K562 (cell line): ENCODE measurements around the gene CD48. TPM values are rescaled to one million over a fixed set of nuclear protein-coding genes. Genes with fewer than 3 reads are reported as not detected.

Experiments
- ATAC-seq: fragments of 200-7000 bp; cut with Tn5 transposase; 3 replicates; pipeline ENCODE4 v1.9.1; 2020; ENCODE audit warnings: moderate library complexity
- BruUV-seq: library from RNA; stranded (reverse); fragments of 400-500 nt; replicated peaks from 2 replicates; lab custom pipeline; 2021; lab: Mats Ljungman, UMichigan
- CTCF ChIA-PET: fragments of 300-600 bp; formaldehyde crosslinking; extraction: SDS; loops from one replicate; lab custom pipeline; 2021; ENCODE audit warnings: low intra/inter-chr PET ratio; lab: Yijun Ruan, JAX
- POLR2A ChIA-PET: fragments of 300-600, 350-650 bp; sonication (Branson Sonifier 250); formaldehyde crosslinking; extraction: SDS; loops from one replicate; lab custom pipeline; 2021; ENCODE audit warnings: antibody characterized with exemption, inconsistent platforms; lab: Yijun Ruan, JAX
- DNase-seq, 4 experiments: peaks; one replicate each; pipeline versions ENCODE4 v3.0.0 to v3.0.0-alpha.2; 2011 to 2018; ENCODE audit warnings: low spot score in 3 of 4, mixed read lengths in 3 of 4; ENCODE audit errors: extremely low read depth in 1 of 4
- FAIRE-seq: peaks from 2 replicates; lab custom pipeline; 2011; peaks lifted over from hg19 to GRCh38; lab: Jason Lieb, UNC
- H2AFZ ChIP-seq: 2 replicates; pipeline ENCODE4 v1.6.0; 2011; ENCODE audit warnings: low read depth, low read length, control low read depth, inconsistent platforms
- H3K27ac ChIP-seq: fragments of 200-600 bp; 3 replicates; pipeline ENCODE4 v1.8.0; 2011; ENCODE audit warnings: low read depth, mild to moderate bottlenecking, control low read depth, inconsistent platforms, low read length, moderate library complexity, mixed read lengths; ENCODE audit errors: extremely low read depth
- H3K27me3 ChIP-seq, 2 experiments: fragments of 300-600 bp in 1 of 2; 2 replicates in 1 of 2; 3 replicates in 1 of 2; pipeline versions ENCODE4 v1.6.0 to v1.8.0; 2011; ENCODE audit warnings: inconsistent platforms in 2 of 2, low read length in 2 of 2, mild to moderate bottlenecking in 1 of 2, mixed read lengths in 1 of 2, moderate library complexity in 1 of 2; ENCODE audit not compliant: control insufficient read depth in 2 of 2, insufficient read depth in 2 of 2
- H3K36me3 ChIP-seq: fragments of 300-600 bp; 3 replicates; pipeline ENCODE4 v1.8.0; 2011; ENCODE audit warnings: mild to moderate bottlenecking, low read length, inconsistent platforms; ENCODE audit not compliant: control insufficient read depth, insufficient read depth
- H3K4me1 ChIP-seq, 2 experiments: fragments of 200-600 bp in 1 of 2; replicated peaks in 1 of 2; 2 replicates in 1 of 2; 3 replicates in 1 of 2; pipeline versions ENCODE4 v1.5.1 to v1.8.0; 2011; ENCODE audit warnings: inconsistent platforms in 2 of 2, low read length in 2 of 2, mild to moderate bottlenecking in 1 of 2, mixed read lengths in 1 of 2, moderate library complexity in 1 of 2; ENCODE audit not compliant: control insufficient read depth in 2 of 2, insufficient read depth in 2 of 2
- H3K4me2 ChIP-seq: 2 replicates; pipeline ENCODE4 v1.6.1; 2011; ENCODE audit warnings: low read length, control low read depth, inconsistent platforms, mixed read lengths; ENCODE audit not compliant: insufficient read depth
- H3K4me3 ChIP-seq: fragments of 200-600 bp; sonication (generic), shearing (Covaris generic); 2 replicates; pipeline ENCODE4 v1.5.1; 2016; ENCODE audit warnings: control low read depth, inconsistent platforms
- H3K79me2 ChIP-seq: fragments of 200-600 bp; 3 replicates; pipeline ENCODE4 v1.8.0; 2011; ENCODE audit warnings: low read length, inconsistent platforms; ENCODE audit not compliant: control insufficient read depth, insufficient read depth
- H3K9ac ChIP-seq, 2 experiments: 2 replicates each; pipeline versions ENCODE4 v1.6.0 to v1.6.1; 2011; ENCODE audit warnings: low read depth in 2 of 2, low read length in 2 of 2, control low read depth in 1 of 2, inconsistent platforms in 1 of 2, mild to moderate bottlenecking in 1 of 2, mixed read lengths in 1 of 2; ENCODE audit not compliant: insufficient read depth in 1 of 2
- H3K9me1 ChIP-seq: one replicate; pipeline ENCODE4 v1.6.0; 2011; ENCODE audit warnings: inconsistent platforms, mild to moderate bottlenecking, low read length, moderate library complexity; ENCODE audit not compliant: control insufficient read depth, insufficient read depth
- H3K9me3 ChIP-seq: replicated peaks from 2 replicates; pipeline ENCODE4 v1.5.1; 2011; ENCODE audit warnings: low read depth, low read length, inconsistent platforms; ENCODE audit not compliant: control insufficient read depth, insufficient read depth
- H4K20me1 ChIP-seq: replicated peaks from 2 replicates; pipeline ENCODE4 v1.6.1; 2011; ENCODE audit warnings: low read length, inconsistent platforms, mixed read lengths; ENCODE audit not compliant: control insufficient read depth, insufficient read depth
- CBX8 ChIP-seq: fragments of 200-600 bp; sonication (generic); IDR thresholded peaks from 2 replicates; pipeline ENCODE4 v1.6.1; 2012; ENCODE audit warnings: borderline replicate concordance, mixed run types, low read depth, mild to moderate bottlenecking, moderate library complexity, mixed read lengths, low read length, control low read depth, inconsistent platforms; ENCODE audit not compliant: poor library complexity, severe bottlenecking; ENCODE audit errors: extremely low read depth
- KHSRP ChIP-seq: fragments of 450-650 bp; IDR thresholded peaks from 2 replicates; pipeline ENCODE4 v1.6.1; 2017
- KLF6 ChIP-seq: fragments of 250-450 bp; sonication (Bioruptor Pico); IDR thresholded peaks from 2 replicates; pipeline ENCODE4 v1.4.0; 2020; ENCODE audit warnings: mild to moderate bottlenecking, moderate library complexity, borderline replicate concordance
- NCOR1 ChIP-seq: fragments of 450-650 bp; IDR thresholded peaks from 2 replicates; pipeline ENCODE4 v1.6.1; 2016; ENCODE audit warnings: mild to moderate bottlenecking, moderate library complexity
- NR2F6 ChIP-seq: fragments of 450-650 bp; formaldehyde crosslinking; IDR thresholded peaks from 2 replicates; pipeline ENCODE4 v1.4.0; 2020; ENCODE audit warnings: mild to moderate bottlenecking
- RBM25 ChIP-seq: fragments of 200-400 bp; formaldehyde crosslinking; IDR thresholded peaks from 2 replicates; pipeline ENCODE4 v1.6.1; 2018; ENCODE audit warnings: low read length, low read depth, moderate library complexity; ENCODE audit not compliant: severe bottlenecking
- TEAD1 ChIP-seq, 2 experiments: fragments of 450-650 bp in 1 of 2; sonication (generic) in 1 of 2; formaldehyde crosslinking; IDR thresholded peaks; 2 replicates each; pipeline versions ENCODE4 v1.4.0 to v1.8.0; 2020 to 2022; ENCODE audit warnings: mild to moderate bottlenecking in 2 of 2, missing genetic modification reagents in 1 of 2
- ZNF445 ChIP-seq: fragments of 250-450 bp; sonication (Bioruptor Pico); IDR thresholded peaks from 2 replicates; pipeline ENCODE4 v1.4.0; 2020; ENCODE audit warnings: low read depth, mild to moderate bottlenecking, moderate library complexity
- ZNF707 ChIP-seq: fragments of 250-450 bp; sonication (Bioruptor Pico); conservative IDR thresholded peaks from 2 replicates; pipeline ENCODE4 v1.8.0; 2022; ENCODE audit warnings: inconsistent platforms, mild to moderate bottlenecking, moderate library complexity
- ZNF780A ChIP-seq: fragments of 250-450 bp; sonication (Bioruptor Pico); IDR thresholded peaks from 2 replicates; pipeline ENCODE4 v1.5.0; 2021; ENCODE audit warnings: mild to moderate bottlenecking
- ZNF830 ChIP-seq: fragments of 250-450 bp; sonication (Bioruptor Pico); IDR thresholded peaks from 2 replicates; pipeline ENCODE4 v1.5.0; 2021; ENCODE audit warnings: mild to moderate bottlenecking
- WGBS: fragments of 100-300 bp; shearing (Covaris generic); methylation state at CpG from one replicate; pipeline ENCODE4 v1.1.6; 2016; ENCODE audit warnings: low coverage, mixed read lengths; ENCODE audit not compliant: insufficient coverage; ENCODE audit errors: missing lambda C conversion rate; 5-methylcytosine and 5-hydroxymethylcytosine counted together
- in situ Hi-C: fragments of 300-500 bp; cut with MboI; formaldehyde crosslinking; loops from 4 replicates; pipeline ENCODE4 v1.15.0; 2018; ENCODE audit warnings: inconsistent platforms, mixed read lengths
- intact Hi-C: fragments of 100-400 bp; cut with micrococcal nuclease; formaldehyde crosslinking; loops from 2 replicates; pipeline ENCODE4 v1.14.2; 2022
- polyA plus RNA-seq, 8 experiments: library from polyadenylated mRNA; depleted of rRNA in 4 of 8; stranded (reverse) in 5 of 8; unstranded in 3 of 8; fragments of >200 nt; fragmentation: Nextera tagmentation in 2 of 8; fragmentation: Illumina TruSeq in 1 of 8; extraction: Ambion mirVana in 2 of 8; extraction: Trizol in 1 of 8; gene quantifications; 2 replicates each; pipeline versions ENCODE4 v1.2.1 to v1.2.3, GENCODE V29; 2011 to 2014; ENCODE audit warnings: inconsistent platforms in 1 of 8, missing spikeins in 1 of 8
- total RNA-seq, 7 experiments: library from RNA; depleted of rRNA in 6 of 7; stranded (reverse); fragments of >200 nt in 6 of 7; fragmentation: Illumina TruSeq in 2 of 7; extraction: Trizol in 2 of 7; gene quantifications; 2 replicates each; pipeline versions ENCODE4 v1.2.1 to v1.2.3, GENCODE V29; 2011 to 2021; ENCODE audit warnings: low replicate concordance in 1 of 7
- TF ChIP-seq, protein P1 (sequence below): fragments of 250-450 bp; sonication (Bioruptor Pico); IDR thresholded peaks from 2 replicates; pipeline ENCODE4 v1.8.0; 2021; ENCODE audit warnings: moderate library complexity, mild to moderate bottlenecking, inconsistent platforms
- TF ChIP-seq, protein P2 (sequence below): sonication (generic); IDR thresholded peaks from 2 replicates; pipeline ENCODE4 v1.6.1; 2016
- TF ChIP-seq, protein P3 (sequence below): sonication (generic); formaldehyde crosslinking; IDR thresholded peaks from 2 replicates; pipeline ENCODE4 v1.8.0; 2022; ENCODE audit warnings: mild to moderate bottlenecking, low read depth, missing genetic modification reagents

Gene CD48
- total and polyA plus RNA-seq, 9 of the 15 experiments (the other 6 are each of a cell fraction or from before 2014, with no cell fraction given) = 0.10 to 0.42 (median 0.29) TPM; not detected in 3

DNA sequence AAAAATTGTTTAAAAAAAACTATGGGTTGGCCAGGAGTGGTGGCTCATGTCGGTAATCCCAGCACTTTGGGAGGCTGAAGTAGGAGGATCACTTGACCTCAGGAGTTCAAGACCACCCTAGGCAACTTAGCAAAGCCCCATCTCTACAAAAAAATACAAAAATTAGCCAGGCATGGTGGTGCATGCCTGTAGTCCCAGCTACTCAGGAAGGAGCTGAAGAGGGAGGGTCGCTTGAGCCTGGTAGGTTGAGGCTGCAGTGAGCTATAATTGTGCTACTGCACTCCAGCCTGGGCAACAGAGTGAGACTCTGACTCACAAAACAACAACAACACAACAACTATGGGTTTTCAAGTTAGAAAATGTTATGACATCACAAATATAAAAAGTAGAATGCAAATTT is 43.8 kb upstream of the CD48 start:
- Histone ChIP-seq H3K4me3 (no peak overlapping the region), H3K79me2 (no peaks in the 10 kb centered on the region), H4K20me1 (no peaks in the 10 kb centered on the region), H3K9me3 (no peaks in the 10 kb centered on the region), H3K4me1 (no peaks in the 10 kb centered on the region), H3K4me2 (no peak overlapping the region), H3K27ac (no peak overlapping the region), H3K27me3 (peaks cover 8 to 10% of the 10 kb centered on the region in 2 experiments; a peak in 2 of 5 replicates), H3K9me1 (no peaks in the 10 kb centered on the region), H2AFZ (no peak overlapping the region), H3K36me3 (no peaks in the 10 kb centered on the region), H3K9ac (no peak overlapping the region)
- in situ Hi-C loops = no loop called here
- no TSS peak for BruUV-seq
- 0% methylated on average over 2 of the region's 2 CpGs for WGBS
- no peak for DNase-seq
- ChIA-PET CTCF (no interaction called here), POLR2A (no interaction called here)
- no peak for FAIRE-seq
- intact Hi-C loops = no loop called here
- no peak for TF ChIP-seq ZNF445 (CRISPR knock-in tag)
- TF ChIP-seq ZNF780A = no peak
- no peak for TF ChIP-seq ZNF830 (CRISPR knock-in tag)
- no peak for ATAC-seq

DNA sequence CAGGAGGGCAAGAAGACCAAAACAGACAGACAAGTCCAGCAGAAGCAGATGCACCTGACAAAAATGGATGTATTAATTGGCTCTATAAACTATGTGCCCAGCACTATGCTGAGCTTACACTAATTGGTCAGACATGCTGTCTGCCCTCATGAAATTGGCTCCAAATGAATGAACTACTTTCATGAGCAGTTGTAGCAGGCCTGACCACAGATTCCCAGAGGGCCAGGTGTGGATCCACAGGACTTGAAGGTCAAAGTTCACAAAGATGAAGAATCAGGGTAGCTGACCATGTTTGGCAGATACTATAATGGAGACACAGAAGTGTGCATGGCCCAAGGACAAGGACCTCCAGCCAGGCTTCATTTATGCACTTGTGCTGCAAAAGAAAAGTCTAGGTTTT is 42.0 kb upstream of the CD48 start:
- no peak for TF ChIP-seq ZNF707 (CRISPR knock-in tag)
- no peak for TF ChIP-seq NCOR1
- TF ChIP-seq NR2F6 = no peak
- no peak for TF ChIP-seq KHSRP
- no peak for TF ChIP-seq CBX8
- TF ChIP-seq KLF6 (CRISPR knock-in tag) = no peak
- no peak for TF ChIP-seq TEAD1 (CRISPR knock-in tag; IDR thresholded peaks at IDR 0.05)
- no peak for TF ChIP-seq RBM25
- TF ChIP-seq, protein P1, sequence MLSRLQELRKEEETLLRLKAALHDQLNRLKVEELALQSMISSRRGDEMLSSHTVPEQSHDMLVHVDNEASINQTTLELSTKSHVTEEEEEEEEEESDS (CRISPR knock-in tag) = no peak
- TF ChIP-seq, protein P2, sequence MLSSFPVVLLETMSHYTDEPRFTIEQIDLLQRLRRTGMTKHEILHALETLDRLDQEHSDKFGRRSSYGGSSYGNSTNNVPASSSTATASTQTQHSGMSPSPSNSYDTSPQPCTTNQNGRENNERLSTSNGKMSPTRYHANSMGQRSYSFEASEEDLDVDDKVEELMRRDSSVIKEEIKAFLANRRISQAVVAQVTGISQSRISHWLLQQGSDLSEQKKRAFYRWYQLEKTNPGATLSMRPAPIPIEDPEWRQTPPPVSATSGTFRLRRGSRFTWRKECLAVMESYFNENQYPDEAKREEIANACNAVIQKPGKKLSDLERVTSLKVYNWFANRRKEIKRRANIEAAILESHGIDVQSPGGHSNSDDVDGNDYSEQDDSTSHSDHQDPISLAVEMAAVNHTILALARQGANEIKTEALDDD = no peak
- TF ChIP-seq, protein P3, sequence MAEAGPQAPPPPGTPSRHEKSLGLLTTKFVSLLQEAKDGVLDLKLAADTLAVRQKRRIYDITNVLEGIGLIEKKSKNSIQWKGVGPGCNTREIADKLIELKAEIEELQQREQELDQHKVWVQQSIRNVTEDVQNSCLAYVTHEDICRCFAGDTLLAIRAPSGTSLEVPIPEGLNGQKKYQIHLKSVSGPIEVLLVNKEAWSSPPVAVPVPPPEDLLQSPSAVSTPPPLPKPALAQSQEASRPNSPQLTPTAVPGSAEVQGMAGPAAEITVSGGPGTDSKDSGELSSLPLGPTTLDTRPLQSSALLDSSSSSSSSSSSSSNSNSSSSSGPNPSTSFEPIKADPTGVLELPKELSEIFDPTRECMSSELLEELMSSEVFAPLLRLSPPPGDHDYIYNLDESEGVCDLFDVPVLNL (CRISPR knock-in tag) = no peak

More for the DNA sequence above, 42.0 kb upstream of the CD48 start:
- ChIA-PET POLR2A (no interaction called here), CTCF (no interaction called here)
- no peaks in the 10 kb centered on the region for H3K4me1 ChIP-seq
- no peak overlapping the region for H3K27ac ChIP-seq
- no peaks in the 10 kb centered on the region for H3K9me1 ChIP-seq
- H3K79me2 ChIP-seq = no peaks in the 10 kb centered on the region
- H3K9ac ChIP-seq = no peak overlapping the region
- H3K36me3 ChIP-seq = no peaks in the 10 kb centered on the region
- no peak overlapping the region for H2AFZ ChIP-seq
- intact Hi-C loops = no loop called here
- H3K27me3 ChIP-seq = peaks cover 10% of the 10 kb centered on the region in 2 experiments; a peak in 2 of 5 replicates
- ATAC-seq = no peak
- no peak for DNase-seq
- H3K4me3 ChIP-seq = no peak overlapping the region
- FAIRE-seq = no peak
- H4K20me1 ChIP-seq = no peaks in the 10 kb centered on the region
- BruUV-seq = no TSS peak
- in situ Hi-C loops = no loop called here
- H3K4me2 ChIP-seq = no peak overlapping the region
- no peaks in the 10 kb centered on the region for H3K9me3 ChIP-seq
